Karpas-422 (cell line): ENCODE measurements around the gene LARGE1. TPM values are rescaled to one million over a fixed set of nuclear protein-coding genes. Genes with fewer than 3 reads are reported as not detected.

Experiments used
- DNase-seq: peaks from one replicate; pipeline ENCODE4 v3.0.0-alpha.2; 2015
- H2AFZ ChIP-seq: fragments of 200-600 bp; sonication (generic); 2 replicates; pipeline ENCODE4 v1.6.1; 2014; ENCODE audit warnings: antibody characterized with exemption, low read length, mixed read lengths
- H3K27ac ChIP-seq: fragments of 200-600 bp; sonication (generic); 2 replicates; pipeline ENCODE4 v1.5.1; 2014; ENCODE audit warnings: mild to moderate bottlenecking, low read length, moderate library complexity
- H3K27me3 ChIP-seq: fragments of 200-600 bp; sonication (generic); 2 replicates; pipeline ENCODE4 v1.6.1; 2014; ENCODE audit warnings: low read length, mixed read lengths
- H3K36me3 ChIP-seq: fragments of 200-600 bp; sonication (generic); 2 replicates; pipeline ENCODE4 v1.6.1; 2014; ENCODE audit warnings: low read length, mixed read lengths; ENCODE audit not compliant: insufficient read depth
- H3K4me1 ChIP-seq: fragments of 200-600 bp; sonication (generic); 2 replicates; pipeline ENCODE4 v1.6.1; 2014; ENCODE audit warnings: mild to moderate bottlenecking, low read length, mixed read lengths
- H3K4me2 ChIP-seq: fragments of 200-600 bp; sonication (generic); 2 replicates; pipeline ENCODE4 v1.6.1; 2014; ENCODE audit warnings: low read length, low read depth, mild to moderate bottlenecking; ENCODE audit not compliant: poor library complexity, severe bottlenecking
- H3K4me3 ChIP-seq: fragments of 200-600 bp; sonication (generic); 2 replicates; pipeline ENCODE4 v1.5.1; 2014; ENCODE audit warnings: mild to moderate bottlenecking, antibody characterized with exemption, low read length, mixed read lengths
- H3K79me2 ChIP-seq: fragments of 200-600 bp; sonication (generic); 2 replicates; pipeline ENCODE4 v1.6.1; 2014; ENCODE audit warnings: mild to moderate bottlenecking, low read length, mixed read lengths
- H3K9ac ChIP-seq: fragments of 200-600 bp; sonication (generic); 2 replicates; pipeline ENCODE4 v1.6.0; 2014; ENCODE audit warnings: low read length
- H3K9me2 ChIP-seq: fragments of 200-600 bp; sonication (generic), shearing (Covaris generic); replicated peaks from 2 replicates; pipeline ENCODE4 v1.6.0; 2014; ENCODE audit warnings: mild to moderate bottlenecking, low read length, moderate library complexity; ENCODE audit not compliant: insufficient read depth
- H3K9me3 ChIP-seq: fragments of 300-700, 200-600 bp; sonication (generic); 2 replicates; pipeline ENCODE4 v1.6.1; 2014; ENCODE audit warnings: low read length, mixed read lengths
- H4K20me1 ChIP-seq: fragments of 200-600 bp; sonication (generic); 2 replicates; pipeline ENCODE4 v1.6.1; 2014; ENCODE audit warnings: mild to moderate bottlenecking, antibody characterized with exemption, low read length, low read depth; ENCODE audit not compliant: insufficient read depth
- total RNA-seq: library from RNA; depleted of rRNA; stranded (reverse); fragments of >200 nt; shearing (Covaris generic); gene quantifications from 2 replicates; pipeline ENCODE4 v1.2.3, GENCODE V29; 2014; ENCODE audit warnings: low replicate concordance

The LARGE1 gene
- total RNA-seq, 1 experiment from 2014 or later = 0.15 TPM

- Histone ChIP-seq H3K36me3 (no peaks in the 10 kb centered on the region), H3K9me2 (no peaks in the 10 kb centered on the region), H3K9ac (no peak overlapping the region), H3K4me1 (no peaks in the 10 kb centered on the region), H4K20me1 (no peaks in the 10 kb centered on the region), H3K79me2 (no peaks in the 10 kb centered on the region), H3K4me2 (no peak overlapping the region), H3K4me3 (no peak overlapping the region), H3K27me3 (no peaks in the 10 kb centered on the region), H3K9me3 (no peaks in the 10 kb centered on the region), H3K27ac (no peak overlapping the region), H2AFZ (no peak overlapping the region)
- no peak for DNase-seq
Observed at GRCh38 chr22:33474587-33474986, 445.7 kb downstream of the LARGE1 start.

GRCh38 chr22:33472462-33473344, 447.6 kb downstream of the LARGE1 start:
- Histone ChIP-seq H3K9me2 (no peaks in the 10 kb centered on the region), H3K79me2 (no peaks in the 10 kb centered on the region), H3K27ac (no peak overlapping the region), H3K4me2 (no peak overlapping the region), H3K9ac (no peak overlapping the region), H3K4me1 (no peaks in the 10 kb centered on the region), H4K20me1 (no peaks in the 10 kb centered on the region), H2AFZ (no peak overlapping the region), H3K36me3 (no peaks in the 10 kb centered on the region), H3K4me3 (no peak overlapping the region), H3K27me3 (no peaks in the 10 kb centered on the region), H3K9me3 (no peaks in the 10 kb centered on the region)
- no peak for DNase-seq

- Histone ChIP-seq H3K4me1 (no peaks in the 10 kb centered on the region), H3K4me2 (no peak overlapping the region), H3K27me3 (no peaks in the 10 kb centered on the region), H4K20me1 (no peaks in the 10 kb centered on the region), H3K79me2 (no peaks in the 10 kb centered on the region), H3K36me3 (no peaks in the 10 kb centered on the region), H3K27ac (no peak overlapping the region), H2AFZ (no peak overlapping the region), H3K9me2 (no peaks in the 10 kb centered on the region), H3K9me3 (no peaks in the 10 kb centered on the region), H3K9ac (no peak overlapping the region), H3K4me3 (no peak overlapping the region)
- no peak for DNase-seq
Observed at GRCh38 chr22:33470456-33470855, 449.8 kb downstream of the LARGE1 start.

GRCh38 chr22:33467620-33468095, 452.6 kb downstream of the LARGE1 start:
- DNase-seq = no peak

DNA sequence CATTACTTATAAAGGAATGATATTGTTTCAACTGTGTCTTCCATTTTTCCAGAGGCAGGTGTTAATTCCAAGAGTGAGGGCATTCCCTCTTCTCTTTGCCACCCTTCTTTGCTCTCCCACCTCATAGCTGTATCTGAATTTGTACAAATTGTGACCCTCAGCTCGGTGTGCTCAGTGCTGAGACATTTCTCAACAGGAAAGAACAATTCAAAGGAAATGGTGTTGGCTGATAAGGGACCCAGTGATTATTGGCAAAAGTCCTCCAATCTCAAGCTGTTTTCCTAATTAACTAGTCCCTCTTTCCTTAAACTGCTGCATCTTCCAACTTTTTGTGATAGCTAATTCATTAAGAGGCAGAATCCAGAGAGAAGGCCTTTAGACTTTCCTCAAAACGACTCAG, 453.2 kb downstream of the LARGE1 start:
- no peaks in the 10 kb centered on the region for H4K20me1 ChIP-seq
- H3K36me3 ChIP-seq = no peaks in the 10 kb centered on the region
- no peaks in the 10 kb centered on the region for H3K27me3 ChIP-seq
- H3K79me2 ChIP-seq = no peaks in the 10 kb centered on the region
- H3K4me1 ChIP-seq = no peaks in the 10 kb centered on the region
- no peaks in the 10 kb centered on the region for H3K9me2 ChIP-seq
- no peaks in the 10 kb centered on the region for H3K9me3 ChIP-seq
- no peak overlapping the region for H3K4me2 ChIP-seq
- H3K27ac ChIP-seq = no peak overlapping the region
- no peak overlapping the region for H2AFZ ChIP-seq
- H3K4me3 ChIP-seq = no peak overlapping the region
- no peak for DNase-seq
- H3K9ac ChIP-seq = no peak overlapping the region

More at GRCh38 chr22:33467620-33468095, 452.6 kb downstream of the LARGE1 start:
- H3K9me3 ChIP-seq = no peaks in the 10 kb centered on the region
- H3K79me2 ChIP-seq = no peaks in the 10 kb centered on the region
- no peaks in the 10 kb centered on the region for H4K20me1 ChIP-seq
- no peaks in the 10 kb centered on the region for H3K27me3 ChIP-seq
- no peak overlapping the region for H3K9ac ChIP-seq
- H3K36me3 ChIP-seq = no peaks in the 10 kb centered on the region
- no peaks in the 10 kb centered on the region for H3K4me1 ChIP-seq
- no peak overlapping the region for H3K27ac ChIP-seq
- no peaks in the 10 kb centered on the region for H3K9me2 ChIP-seq
- no peak overlapping the region for H3K4me2 ChIP-seq
- no peak overlapping the region for H3K4me3 ChIP-seq
- no peak overlapping the region for H2AFZ ChIP-seq

DNA sequence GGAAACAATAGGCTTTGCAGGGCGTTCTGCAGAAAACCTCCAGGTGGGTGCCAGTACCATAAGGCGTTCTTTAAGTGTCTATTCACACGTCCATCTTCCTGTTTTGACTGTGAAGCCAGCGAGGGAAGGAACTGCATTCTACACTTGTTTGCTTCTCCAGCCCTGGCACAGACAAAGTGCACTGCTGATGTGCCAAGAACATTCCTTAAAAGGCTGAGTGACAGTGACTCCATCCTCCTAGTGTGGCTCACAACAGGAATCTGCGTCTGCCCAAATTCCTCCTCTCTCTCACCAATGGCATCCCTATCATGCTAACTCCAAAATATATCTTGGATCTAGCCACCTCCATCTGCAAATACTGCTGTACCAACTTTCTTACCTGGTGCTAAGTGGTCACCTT, 454.7 kb downstream of the LARGE1 start:
- no peaks in the 10 kb centered on the region for H3K36me3 ChIP-seq
- no peaks in the 10 kb centered on the region for H3K79me2 ChIP-seq
- H3K9me3 ChIP-seq = no peaks in the 10 kb centered on the region
- no peak overlapping the region for H3K4me3 ChIP-seq
- no peak overlapping the region for H3K27ac ChIP-seq
- H3K27me3 ChIP-seq = no peaks in the 10 kb centered on the region
- no peaks in the 10 kb centered on the region for H3K4me1 ChIP-seq
- H2AFZ ChIP-seq = no peak overlapping the region
- no peaks in the 10 kb centered on the region for H4K20me1 ChIP-seq
- H3K9me2 ChIP-seq = no peaks in the 10 kb centered on the region
- DNase-seq = no peak
- no peak overlapping the region for H3K9ac ChIP-seq
- H3K4me2 ChIP-seq = no peak overlapping the region

GRCh38 chr22:33464698-33465097, 455.6 kb downstream of the LARGE1 start:
- Histone ChIP-seq H3K4me2 (no peak overlapping the region), H3K27me3 (no peaks in the 10 kb centered on the region), H3K9me2 (no peaks in the 10 kb centered on the region), H3K9ac (no peak overlapping the region), H3K79me2 (no peaks in the 10 kb centered on the region), H2AFZ (no peak overlapping the region), H3K4me3 (no peak overlapping the region), H3K9me3 (no peaks in the 10 kb centered on the region), H3K4me1 (no peaks in the 10 kb centered on the region), H4K20me1 (no peaks in the 10 kb centered on the region), H3K27ac (no peak overlapping the region), H3K36me3 (no peaks in the 10 kb centered on the region)
- no peak for DNase-seq

GRCh38 chr22:33461698-33462434, 458.4 kb downstream of the LARGE1 start:
- Histone ChIP-seq H3K9me3 (no peaks in the 10 kb centered on the region), H4K20me1 (no peaks in the 10 kb centered on the region), H3K4me1 (no peaks in the 10 kb centered on the region), H3K9ac (no peak overlapping the region), H2AFZ (no peak overlapping the region), H3K4me2 (no peak overlapping the region), H3K27ac (no peak overlapping the region), H3K4me3 (no peak overlapping the region), H3K27me3 (no peaks in the 10 kb centered on the region), H3K79me2 (no peaks in the 10 kb centered on the region), H3K9me2 (no peaks in the 10 kb centered on the region), H3K36me3 (no peaks in the 10 kb centered on the region)
- DNase-seq = no peak
